Ishikawa (cell line): Measurements from ENCODE around the gene ATP11A.

Experiments
- CEBPB ChIP-seq: IDR thresholded peaks from 2 replicates; pipeline ENCODE4 v1.6.1; 2012
- CREB1 ChIP-seq: IDR thresholded peaks from 2 replicates; pipeline ENCODE4 v1.6.1; 2012; ENCODE audit warnings: low read depth
- EGR1 ChIP-seq: IDR thresholded peaks from 2 replicates; pipeline ENCODE4 v1.6.1; 2012
- EP300 ChIP-seq: IDR thresholded peaks from 2 replicates; pipeline ENCODE4 v1.6.1; 2012; ENCODE audit warnings: borderline replicate concordance
- FOXM1 ChIP-seq: IDR thresholded peaks from 2 replicates; pipeline ENCODE4 v1.6.1; 2012; ENCODE audit warnings: low read depth, borderline replicate concordance
- MAX ChIP-seq: IDR thresholded peaks from 2 replicates; pipeline ENCODE4 v1.6.1; 2012
- NFIC ChIP-seq: IDR thresholded peaks from 2 replicates; pipeline ENCODE4 v1.6.1; 2012
- RAD21 ChIP-seq: IDR thresholded peaks from 2 replicates; pipeline ENCODE4 v1.6.1; 2012; ENCODE audit warnings: low read depth
- TAF1 ChIP-seq: IDR thresholded peaks from 2 replicates; pipeline ENCODE4 v1.6.1; 2012; ENCODE audit warnings: low read depth, mild to moderate bottlenecking
- TCF12 ChIP-seq: IDR thresholded peaks from 2 replicates; pipeline ENCODE4 v1.6.1; 2012; ENCODE audit warnings: low read depth
- TEAD4 ChIP-seq: IDR thresholded peaks from 2 replicates; pipeline ENCODE4 v1.6.1; 2012
- USF1 ChIP-seq: IDR thresholded peaks from 2 replicates; pipeline ENCODE4 v1.6.1; 2012
- YY1 ChIP-seq: IDR thresholded peaks from 2 replicates; pipeline ENCODE4 v1.6.1; 2012; ENCODE audit warnings: low read depth
- ZBTB7A ChIP-seq: IDR thresholded peaks from 2 replicates; pipeline ENCODE4 v1.6.1; 2012; ENCODE audit warnings: low read depth
- TF ChIP-seq, protein P1 (sequence below): IDR thresholded peaks from 2 replicates; pipeline ENCODE4 v1.6.1; 2012; ENCODE audit warnings: low read depth, mild to moderate bottlenecking

The ATP11A gene

GRCh38 chr13:112840472-112841302, 150.8 kb downstream of the ATP11A start:
- no peak for TF ChIP-seq MAX
- no peak for TF ChIP-seq TCF12
- no peak for TF ChIP-seq CEBPB
- TF ChIP-seq NFIC, result no peak
- TF ChIP-seq CREB1, result no peak
- TF ChIP-seq TEAD4, result no peak
- no peak for TF ChIP-seq ZBTB7A
- no peak for TF ChIP-seq RAD21
- TF ChIP-seq EGR1, result no peak
- no peak for TF ChIP-seq TAF1
- TF ChIP-seq, protein P1, sequence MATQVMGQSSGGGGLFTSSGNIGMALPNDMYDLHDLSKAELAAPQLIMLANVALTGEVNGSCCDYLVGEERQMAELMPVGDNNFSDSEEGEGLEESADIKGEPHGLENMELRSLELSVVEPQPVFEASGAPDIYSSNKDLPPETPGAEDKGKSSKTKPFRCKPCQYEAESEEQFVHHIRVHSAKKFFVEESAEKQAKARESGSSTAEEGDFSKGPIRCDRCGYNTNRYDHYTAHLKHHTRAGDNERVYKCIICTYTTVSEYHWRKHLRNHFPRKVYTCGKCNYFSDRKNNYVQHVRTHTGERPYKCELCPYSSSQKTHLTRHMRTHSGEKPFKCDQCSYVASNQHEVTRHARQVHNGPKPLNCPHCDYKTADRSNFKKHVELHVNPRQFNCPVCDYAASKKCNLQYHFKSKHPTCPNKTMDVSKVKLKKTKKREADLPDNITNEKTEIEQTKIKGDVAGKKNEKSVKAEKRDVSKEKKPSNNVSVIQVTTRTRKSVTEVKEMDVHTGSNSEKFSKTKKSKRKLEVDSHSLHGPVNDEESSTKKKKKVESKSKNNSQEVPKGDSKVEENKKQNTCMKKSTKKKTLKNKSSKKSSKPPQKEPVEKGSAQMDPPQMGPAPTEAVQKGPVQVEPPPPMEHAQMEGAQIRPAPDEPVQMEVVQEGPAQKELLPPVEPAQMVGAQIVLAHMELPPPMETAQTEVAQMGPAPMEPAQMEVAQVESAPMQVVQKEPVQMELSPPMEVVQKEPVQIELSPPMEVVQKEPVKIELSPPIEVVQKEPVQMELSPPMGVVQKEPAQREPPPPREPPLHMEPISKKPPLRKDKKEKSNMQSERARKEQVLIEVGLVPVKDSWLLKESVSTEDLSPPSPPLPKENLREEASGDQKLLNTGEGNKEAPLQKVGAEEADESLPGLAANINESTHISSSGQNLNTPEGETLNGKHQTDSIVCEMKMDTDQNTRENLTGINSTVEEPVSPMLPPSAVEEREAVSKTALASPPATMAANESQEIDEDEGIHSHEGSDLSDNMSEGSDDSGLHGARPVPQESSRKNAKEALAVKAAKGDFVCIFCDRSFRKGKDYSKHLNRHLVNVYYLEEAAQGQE, result no peak
- no peak for TF ChIP-seq USF1
- no peak for TF ChIP-seq EP300
- TF ChIP-seq YY1, result no peak
- TF ChIP-seq FOXM1, result no peak

GRCh38 chr13:112842343-112842856, 152.6 kb downstream of the ATP11A start:
- TF ChIP-seq ZBTB7A (no peak), EGR1 (no peak), YY1 (no peak), MAX (no peak), USF1 (no peak), CEBPB (no peak), TCF12 (no peak), NFIC (no peak), EP300 (no peak), CREB1 (no peak)

- TF ChIP-seq EGR1, result no peak
- no peak for TF ChIP-seq CEBPB
- TF ChIP-seq CREB1, result no peak
- no peak for TF ChIP-seq TAF1
- TF ChIP-seq TCF12, result no peak
These were observed 153.1 kb downstream of the ATP11A start for GRCh38 chr13:112842931-112843391.

- TF ChIP-seq TCF12 (no peak), EGR1 (no peak), CREB1 (no peak), RAD21 (no peak), FOXM1 (no peak), TEAD4 (no peak)
These were observed 153.7 kb downstream of the ATP11A start for GRCh38 chr13:112843392-112844111.

DNA sequence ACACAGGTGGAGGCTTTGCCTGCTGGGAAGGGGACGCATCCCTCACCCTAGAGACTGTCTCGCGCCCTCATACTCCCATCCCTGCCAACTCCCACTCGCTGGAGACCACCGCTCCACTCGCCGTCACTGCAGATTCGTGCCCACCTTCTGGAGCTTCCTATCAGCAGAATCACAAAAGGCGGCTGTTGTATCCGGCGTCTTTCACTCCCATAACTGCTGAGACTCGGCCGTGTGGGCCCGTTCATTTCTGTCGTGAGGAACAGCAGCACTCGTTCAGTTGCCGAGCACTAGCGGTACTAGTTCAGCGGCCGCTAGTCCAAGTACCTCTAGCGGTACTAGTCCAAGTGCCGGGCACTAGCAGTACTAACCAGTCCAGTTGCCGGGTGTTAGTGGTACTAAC, 154.6 kb downstream of the ATP11A start:
- no peak for TF ChIP-seq CREB1

- TF ChIP-seq EGR1 (no peak), EP300 (no peak), USF1 (no peak), TEAD4 (no peak), YY1 (no peak), FOXM1 (no peak), MAX (no peak), NFIC (no peak), TCF12 (no peak), RAD21 (no peak), CEBPB (no peak), CREB1 (no peak), TAF1 (no peak), ZBTB7A (no peak)
- TF ChIP-seq, protein P1, result no peak
These were observed 155.0 kb downstream of the ATP11A start for GRCh38 chr13:112844879-112845278.
